CD4-positive, alpha-beta T cell treated with Interleukin-15 for 4 hours (primary cell): ENCODE results near the gene LHPP.
"Not testable (repeated sequence)": the region's sequence is repeated elsewhere in the genome, so short reads cannot be mapped to it uniquely, and the experiment has no call there.

Experiments used
- DNase-seq: peaks from one replicate; pipeline ENCODE4 v3.0.0-alpha.2; 2020; ENCODE audit warnings: low spot score

LHPP gene

GRCh38 chr10:124573726-124574455 lies 112.3 kb downstream of the LHPP start:
- no peak for DNase-seq

DNA sequence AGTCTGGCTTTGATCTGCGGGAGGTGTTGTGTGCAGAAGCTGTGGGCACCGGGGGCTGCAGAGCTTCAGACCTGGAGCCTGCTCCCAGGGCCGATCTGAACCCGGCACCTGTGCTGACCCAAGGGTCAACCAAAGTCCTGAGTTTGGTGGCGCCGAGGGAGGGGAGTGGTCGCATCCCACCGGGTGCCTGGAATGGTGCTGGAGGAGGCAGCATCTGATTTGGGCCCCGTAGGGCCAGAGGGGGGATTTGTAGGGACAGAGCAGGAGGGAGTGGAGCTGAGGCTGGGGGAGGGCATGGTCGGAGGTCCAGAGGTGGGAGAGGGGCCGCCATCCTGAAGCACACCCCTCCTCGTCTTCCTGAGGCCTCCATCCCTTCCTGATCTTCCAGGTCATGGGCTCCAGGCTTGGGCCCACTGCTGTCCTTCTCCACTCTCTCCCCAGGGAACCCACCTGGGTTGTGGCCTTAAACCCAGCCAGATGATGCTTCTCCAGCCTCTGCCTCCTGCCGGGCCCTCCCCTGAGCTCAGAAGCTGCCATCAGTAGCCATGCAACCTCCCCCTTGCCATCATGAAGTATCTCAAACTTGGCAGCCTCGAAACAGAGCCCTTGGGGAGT lies 112.9 kb downstream of the LHPP start:
- no peak for DNase-seq

DNA sequence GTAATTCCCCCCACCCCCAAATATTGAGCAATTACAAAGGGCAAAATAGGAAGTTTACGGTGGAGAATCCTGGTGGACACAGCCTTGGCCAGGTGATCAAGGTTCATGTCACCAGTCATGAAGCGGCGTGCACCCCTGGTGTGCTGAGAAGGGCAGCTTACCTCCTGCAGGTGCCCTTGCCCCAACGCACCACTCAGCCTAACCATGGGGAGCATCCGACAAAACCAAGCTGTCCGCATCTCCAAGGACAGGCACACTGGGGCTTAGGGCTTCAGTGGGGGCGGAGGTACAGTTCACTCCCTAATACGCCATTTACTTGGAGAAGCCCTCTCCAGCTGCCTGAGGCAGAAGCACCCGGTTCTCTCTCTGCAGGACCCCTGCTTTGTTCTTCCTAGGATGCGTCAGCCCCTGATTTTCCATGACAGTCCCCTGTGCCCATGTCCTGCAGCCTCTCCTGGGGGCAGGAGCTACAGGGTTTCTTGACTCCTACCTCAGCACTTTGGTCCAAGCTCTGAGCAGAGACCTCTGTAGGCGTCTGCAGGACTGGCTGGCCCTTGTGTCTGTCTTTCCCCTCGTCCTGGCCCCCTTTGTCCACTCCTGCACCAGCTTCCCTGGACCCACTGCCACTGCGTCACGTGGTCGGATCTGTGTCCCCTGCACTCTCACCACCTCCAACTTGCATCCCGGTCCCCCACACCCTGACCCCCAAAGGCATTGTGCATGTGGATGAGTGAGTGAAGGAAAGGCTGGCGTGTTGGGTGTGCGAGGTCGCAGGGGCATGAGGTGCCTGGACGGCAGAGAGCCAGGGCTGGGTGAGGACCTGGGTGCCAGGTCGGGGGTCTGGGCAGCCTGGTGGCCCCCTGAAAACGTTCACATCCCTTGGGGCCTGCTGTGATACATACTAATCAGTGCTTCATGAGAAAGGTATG lies 113.7 kb downstream of the LHPP start:
- DNase-seq: no peak

DNA sequence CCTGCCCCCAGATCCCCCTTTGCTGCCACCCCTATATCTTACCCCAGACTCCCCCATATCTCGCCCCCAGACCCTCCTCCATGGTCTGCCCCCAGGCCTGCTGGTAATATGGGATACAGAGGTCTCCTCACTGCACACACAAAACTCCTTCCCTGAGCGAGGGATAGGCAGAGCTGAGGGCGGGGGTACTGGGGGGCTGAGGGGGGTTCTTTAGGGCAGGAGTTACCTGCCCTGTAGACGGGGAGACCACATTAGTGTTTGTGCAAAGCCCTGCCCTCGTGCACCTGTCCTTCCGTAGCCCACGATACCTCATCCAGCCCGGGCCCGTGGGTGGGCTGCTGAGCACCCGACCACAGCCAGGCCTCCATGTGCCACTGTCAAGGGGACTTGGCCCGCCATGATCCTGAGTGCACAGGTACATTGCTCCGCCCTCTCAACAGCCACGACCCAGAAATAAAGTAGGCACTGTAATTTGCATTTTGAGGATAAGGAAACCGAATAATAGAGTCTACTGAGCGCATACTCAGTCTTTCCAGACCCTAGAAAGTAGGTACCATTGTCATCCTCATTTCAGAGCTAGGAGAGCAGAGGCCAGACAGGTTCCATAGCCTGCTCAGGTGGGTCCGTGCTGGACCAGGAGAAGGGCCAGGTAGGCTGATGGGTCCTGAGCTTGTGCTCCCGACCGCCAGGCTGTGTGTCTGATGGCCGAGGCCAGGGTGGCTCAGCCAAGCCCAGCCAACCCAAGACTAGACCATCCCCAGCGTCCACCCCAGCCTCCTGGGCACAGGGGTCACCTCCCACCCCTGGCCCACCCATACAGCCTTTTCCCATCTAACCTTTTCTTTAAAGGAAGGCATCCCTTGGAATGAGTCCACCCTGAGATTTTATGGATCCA lies 115.2 kb downstream of the LHPP start:
- DNase-seq: no peak

GRCh38 chr10:124577651-124578050 lies 116.0 kb downstream of the LHPP start:
- DNase-seq: no peak

DNA sequence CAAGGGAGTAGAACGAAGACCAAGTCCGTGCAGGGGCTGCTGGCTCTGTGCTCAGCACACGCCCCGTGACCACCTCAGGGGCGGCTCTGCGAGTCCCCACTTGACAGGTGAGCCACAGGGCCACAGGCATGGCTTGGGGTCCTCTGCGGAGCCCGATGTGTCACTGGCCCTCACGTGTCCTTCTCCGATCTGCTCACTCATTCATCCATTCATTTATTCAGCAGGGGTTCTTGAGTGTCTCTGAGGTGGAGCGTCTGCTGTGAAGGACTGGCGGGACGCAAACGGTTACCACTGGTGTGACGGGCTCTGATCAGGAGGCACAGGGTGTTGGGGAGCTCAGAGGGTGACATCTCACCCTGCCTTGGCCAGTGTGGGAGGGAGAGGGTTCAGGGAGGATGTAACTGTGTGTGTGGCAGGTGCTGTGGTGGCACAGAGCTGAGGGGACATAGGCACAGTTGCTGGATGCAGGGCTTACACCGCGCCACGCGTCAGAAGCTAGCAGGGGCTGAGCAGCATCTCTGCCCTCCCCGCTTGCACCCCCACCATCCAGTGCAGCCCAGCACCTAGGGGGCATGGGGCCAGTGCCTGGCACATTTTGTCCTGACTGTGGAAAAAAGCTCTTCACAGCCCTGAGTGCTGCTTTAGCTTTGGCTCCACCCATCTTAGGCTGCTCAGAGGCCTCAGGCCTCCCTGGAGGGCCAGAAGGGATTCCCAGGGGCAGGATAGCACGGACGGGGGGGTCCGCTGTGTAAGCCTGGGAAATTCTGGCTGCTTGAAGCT lies 116.8 kb downstream of the LHPP start:
- no peak for DNase-seq

DNA sequence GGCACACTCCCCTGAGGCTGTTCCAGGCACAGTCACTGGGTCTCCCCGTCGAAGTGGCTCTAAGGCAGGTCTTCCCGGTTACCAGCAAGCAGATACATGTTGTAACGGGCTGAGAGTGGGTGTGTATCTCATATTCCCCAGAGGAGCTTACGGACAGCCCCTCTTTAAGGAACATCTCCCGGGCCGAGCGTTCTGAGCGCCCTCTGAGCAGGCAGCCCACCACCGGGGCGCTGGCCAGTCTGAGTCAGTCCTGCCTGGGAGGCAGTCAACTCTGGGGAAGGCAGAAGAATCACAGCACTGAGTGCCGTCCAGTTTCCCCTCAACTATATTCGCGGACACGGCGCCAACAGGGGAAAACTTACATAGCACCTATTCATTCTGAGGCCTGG lies 117.4 kb downstream of the LHPP start:
- DNase-seq: no peak

GRCh38 chr10:124586142-124586541 lies 124.5 kb downstream of the LHPP start:
- no peak for DNase-seq

- DNase-seq: no peak
These were observed 126.2 kb downstream of the LHPP start for GRCh38 chr10:124587811-124588211.

DNA sequence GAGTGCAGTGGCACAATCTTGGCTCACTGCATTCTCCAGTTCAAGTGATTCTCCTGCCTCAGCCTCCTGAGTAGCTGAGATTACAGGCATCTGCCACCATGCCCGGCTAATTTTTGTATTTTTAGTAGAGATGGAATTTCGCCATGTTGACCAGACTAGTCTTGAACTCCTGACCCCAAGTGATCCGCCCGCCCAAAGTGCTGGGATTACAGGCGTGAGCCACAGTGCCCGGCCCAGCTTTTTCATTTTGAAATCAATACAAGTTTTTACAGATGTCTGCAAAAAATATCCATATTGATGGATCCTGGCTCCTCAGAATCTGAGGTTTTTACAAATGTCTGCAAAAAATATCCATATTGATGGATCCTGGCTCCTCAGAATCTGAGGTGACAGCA lies 126.7 kb downstream of the LHPP start:
- DNase-seq: not testable (repeated sequence)

- DNase-seq: no peak
These were observed 127.3 kb downstream of the LHPP start for GRCh38 chr10:124588736-124589490.

DNA sequence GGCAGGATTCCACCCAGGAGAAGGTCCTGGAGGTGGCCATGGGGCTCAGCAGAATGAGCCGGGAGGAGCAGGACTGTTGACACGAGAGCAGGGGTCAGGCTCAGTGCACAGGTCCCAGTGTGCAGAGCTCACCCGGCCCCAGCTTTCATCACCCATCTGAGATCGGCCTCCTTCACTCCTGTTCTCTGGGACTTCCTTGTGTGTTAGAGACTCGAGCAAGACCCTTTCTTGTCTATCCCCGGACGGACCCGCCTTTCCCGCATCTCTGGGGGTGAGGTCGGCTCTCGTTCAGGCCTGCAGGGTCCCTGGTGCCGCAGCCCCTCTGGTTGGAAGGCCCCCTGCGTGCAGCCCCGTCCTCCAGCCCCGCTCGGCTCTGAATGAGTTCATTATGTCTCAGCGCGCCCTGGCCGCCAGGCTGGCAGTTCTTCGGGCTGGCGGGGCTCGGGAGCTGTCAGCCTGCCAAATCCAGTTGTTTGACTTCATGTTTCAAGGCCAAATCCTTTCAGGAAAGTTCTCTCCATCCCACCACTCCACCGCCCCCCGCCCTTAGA lies 127.9 kb downstream of the LHPP start:
- no peak for DNase-seq

DNA sequence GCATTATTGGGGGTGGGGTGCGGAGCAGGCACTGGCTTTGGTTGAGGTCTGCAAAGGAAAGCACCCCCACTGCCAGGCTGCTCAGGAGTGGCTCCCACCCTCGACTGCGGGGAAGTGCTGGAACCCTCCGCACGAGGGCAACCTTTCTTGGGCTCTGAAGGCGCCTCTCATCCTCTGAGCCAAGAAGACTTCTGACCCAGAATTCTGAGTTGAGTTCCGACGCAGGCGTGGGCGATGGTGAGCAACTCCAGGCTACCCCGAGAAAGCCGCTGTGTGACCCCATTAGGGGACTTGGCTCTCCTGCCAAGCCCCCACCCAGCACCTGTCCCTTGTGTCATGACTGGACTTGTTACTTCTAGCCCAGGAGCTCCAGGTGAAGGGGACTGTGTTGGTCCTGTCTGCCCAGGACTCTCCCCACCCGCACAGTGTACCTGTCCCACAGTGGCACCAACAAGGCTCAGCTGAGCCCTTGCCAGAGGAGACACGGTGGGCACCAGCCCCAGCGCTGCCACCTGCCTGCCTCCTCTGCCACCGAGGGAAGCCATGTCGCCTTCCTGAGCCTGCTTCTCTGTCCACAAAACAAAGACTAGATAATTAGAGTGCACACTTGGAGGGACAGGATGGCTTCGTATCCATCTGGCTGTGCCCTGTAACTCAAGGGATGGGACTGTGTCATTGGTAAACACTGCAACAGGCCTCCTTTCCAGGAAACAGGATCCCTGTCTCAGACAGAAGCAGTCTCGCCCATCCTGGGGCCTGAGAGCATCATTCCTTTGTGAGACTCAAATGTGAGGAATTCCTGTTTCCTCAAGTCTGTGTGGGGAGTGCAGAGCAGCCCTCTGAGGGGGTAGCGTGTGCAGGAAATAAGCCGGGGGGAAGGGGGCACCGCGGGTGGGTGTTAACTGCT lies 128.8 kb downstream of the LHPP start:
- no peak for DNase-seq

DNA sequence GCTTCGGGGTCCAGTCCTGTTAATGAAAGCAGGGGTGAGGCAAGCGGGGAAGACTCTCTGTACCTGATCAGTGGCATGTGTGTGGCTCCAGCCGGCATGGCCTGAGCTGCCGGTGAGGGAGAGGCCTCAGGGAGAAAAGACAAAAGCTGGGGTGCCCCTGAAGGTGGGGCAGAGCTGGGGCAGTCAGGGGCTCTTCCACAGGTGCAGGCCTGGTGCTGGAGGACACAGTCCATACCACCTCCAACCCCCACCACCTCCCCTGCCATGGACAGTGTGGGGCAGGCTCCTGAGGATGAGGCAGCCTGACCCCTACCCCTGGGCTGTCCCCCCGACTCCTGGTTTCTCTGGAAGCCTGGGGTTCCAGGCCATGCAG lies 129.5 kb downstream of the LHPP start:
- DNase-seq: no peak

DNA sequence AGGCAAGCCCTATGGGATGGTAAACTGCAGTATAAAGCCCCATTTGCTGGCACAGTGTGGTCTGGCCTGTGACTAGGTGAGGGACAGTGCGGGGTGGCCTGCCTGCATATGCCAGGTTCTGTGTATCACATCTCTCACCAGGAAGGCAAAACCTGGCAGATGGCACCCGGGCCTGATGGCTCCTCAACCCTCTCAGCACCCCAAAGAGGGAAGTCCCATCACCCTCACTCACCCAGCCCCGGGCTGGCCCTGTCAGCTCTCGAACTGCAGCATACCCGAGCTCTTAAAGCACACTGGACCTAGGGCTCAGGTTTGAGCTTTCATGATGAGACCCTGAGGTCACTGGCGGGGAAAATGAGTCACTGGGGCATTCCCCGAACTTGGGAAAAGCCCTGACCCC lies 130.5 kb downstream of the LHPP start:
- no peak for DNase-seq

- DNase-seq: no peak
These were observed 131.3 kb downstream of the LHPP start for GRCh38 chr10:124592736-124593430.

GRCh38 chr10:124593431-124593985 lies 131.9 kb downstream of the LHPP start:
- no peak for DNase-seq

- DNase-seq: no peak
These were observed 132.6 kb downstream of the LHPP start for GRCh38 chr10:124594240-124594639.
